Esophagus muscularis mucosa (tissue), 4 donors: ENCODE results near the gene DAZAP1. TPM values are rescaled to one million over a fixed set of nuclear protein-coding genes. Genes with fewer than 3 reads are reported as not detected.

ENCODE experiments used
- DNase-seq: peaks from one replicate; pipeline ENCODE4 v3.0.0-alpha.2; 2017; ENCODE audit errors: extremely low spot score
- H3K27ac ChIP-seq, 4 donors: fragments of 200-600 bp; sonication (generic); replicated peaks in 1 of 4; 1 replicate in 3 of 4; 2 replicates in 1 of 4; pipeline ENCODE4 v1.5.1; 2016 to 2019; ENCODE audit warnings: mild to moderate bottlenecking in 1 of 4
- H3K27me3 ChIP-seq, 4 donors: fragments of 200-600 bp; sonication (generic); one replicate each; pipeline versions ENCODE4 v1.5.1 to v1.6.0; 2016 to 2019
- H3K36me3 ChIP-seq, 4 donors: fragments of 200-600 bp; sonication (generic); one replicate each; pipeline ENCODE4 v1.5.1; 2016 to 2019
- H3K4me1 ChIP-seq, 4 donors: fragments of 200-600 bp; sonication (generic); one replicate each; pipeline ENCODE4 v1.5.1; 2016 to 2019
- H3K4me3 ChIP-seq, 4 donors: fragments of 200-600 bp; sonication (generic); 1 replicate in 2 of 4; 2 replicates in 2 of 4; pipeline ENCODE4 v1.5.1; 2016 to 2019; ENCODE audit warnings: mild to moderate bottlenecking in 4 of 4, moderate library complexity in 1 of 4
- H3K9me3 ChIP-seq, 4 donors: fragments of 200-600 bp; sonication (generic); 1 replicate in 3 of 4; 2 replicates in 1 of 4; pipeline ENCODE4 v1.5.1; 2016 to 2019
- CTCF ChIP-seq, 3 experiments: fragments of 200-600 bp in 2 of 3; fragments of 450-650 bp in 1 of 3; sonication (generic) in 2 of 3; IDR thresholded peaks; one replicate each; pipeline ENCODE4 v1.5.1; 2017 to 2019; ENCODE audit warnings: antibody characterized with exemption in 3 of 3, mild to moderate bottlenecking in 2 of 3, moderate library complexity in 1 of 3
- EP300 ChIP-seq: sonication (generic); formaldehyde crosslinking; IDR thresholded peaks from one replicate; pipeline ENCODE4 v1.6.1; 2017; ENCODE audit warnings: antibody characterized with exemption
- POLR2A ChIP-seq: fragments of 450-650 bp; IDR thresholded peaks from one replicate; pipeline ENCODE4 v1.6.1; 2017; ENCODE audit warnings: antibody characterized with exemption, moderate library complexity, mild to moderate bottlenecking, low read depth
- POLR2AphosphoS5 ChIP-seq, 2 donors: sonication (generic); formaldehyde crosslinking; IDR thresholded peaks; one replicate each; pipeline ENCODE4 v1.6.1; 2017; ENCODE audit warnings: antibody characterized with exemption in 2 of 2
- WGBS: methylation state at CpG from one replicate; pipeline ENCODE4 v1.1.5; 2018; 5-methylcytosine and 5-hydroxymethylcytosine counted together
- intact Hi-C: fragments of 100-400 bp; cut with DNase I; formaldehyde crosslinking; loops from one replicate; pipeline ENCODE4 v1.15.1; 2023
- total RNA-seq, 4 donors: library from RNA; depleted of rRNA; stranded (reverse); fragments of >200 nt; gene quantifications; one replicate each; pipeline versions ENCODE4 v1.1.0 to v1.2.1, GENCODE V29; 2016

DAZAP1 gene
- total RNA-seq, 4 donors from 2014 or later, result 44.9 to 79.4 (median 52.9) TPM

- Histone ChIP-seq H3K36me3 (peaks cover 51 to 77% (median 75%) of the 10 kb centered on the region in 4 donors), H3K4me1 (peaks cover 28 to 40% (median 32%) of the 10 kb centered on the region in 4 donors), H3K4me3 (no peak overlapping the region), H3K9me3 (no peaks in the 10 kb centered on the region), H3K27ac (no peak overlapping the region), H3K27me3 (no peaks in the 10 kb centered on the region)
- TF ChIP-seq CTCF (IDR thresholded peaks at IDR 0.05), result no peak
- TF ChIP-seq POLR2AphosphoS5 (IDR thresholded peaks at IDR 0.05), result no peak
- no peak for TF ChIP-seq POLR2A
- no peak for TF ChIP-seq EP300
- no peak for DNase-seq
- 93% methylated on average over 15 of the region's 15 CpGs for WGBS
- intact Hi-C loops, result no loop called here
These were observed 15.0 kb upstream of the DAZAP1 start for GRCh38 chr19:1392407-1392806.

- H3K36me3 ChIP-seq, result peaks cover 49 to 76% (median 71%) of the 10 kb centered on the region in 4 donors
- WGBS, result 91% methylated on average over 11 of the region's 37 CpGs
- no peak overlapping the region for H3K4me3 ChIP-seq
- TF ChIP-seq EP300 (no peak), CTCF (IDR thresholded peaks at IDR 0.05) (no peak), POLR2A (no peak), POLR2AphosphoS5 (IDR thresholded peaks at IDR 0.05) (no peak)
- intact Hi-C loops, result no loop called here
- no peaks in the 10 kb centered on the region for H3K27me3 ChIP-seq
- no peak overlapping the region for H3K27ac ChIP-seq
- peaks cover 22 to 34% (median 28%) of the 10 kb centered on the region in 4 donors for H3K4me1 ChIP-seq
- no peaks in the 10 kb centered on the region for H3K9me3 ChIP-seq
- DNase-seq, result no peak
These were observed 14.4 kb upstream of the DAZAP1 start for GRCh38 chr19:1392939-1393530.

GRCh38 chr19:1393841-1394240 is 13.5 kb upstream of the DAZAP1 start:
- Histone ChIP-seq H3K27ac (no peak overlapping the region), H3K4me1 (peaks cover 21 to 29% (median 25%) of the 10 kb centered on the region in 4 donors), H3K27me3 (no peaks in the 10 kb centered on the region), H3K4me3 (no peak overlapping the region), H3K9me3 (no peaks in the 10 kb centered on the region), H3K36me3 (peaks cover 41 to 69% (median 63%) of the 10 kb centered on the region in 4 donors)
- intact Hi-C loops, result no loop called here
- TF ChIP-seq CTCF (IDR thresholded peaks at IDR 0.05), result no peak
- no peak for TF ChIP-seq POLR2AphosphoS5 (IDR thresholded peaks at IDR 0.05)
- TF ChIP-seq POLR2A, result no peak
- no peak for TF ChIP-seq EP300
- no peak for DNase-seq
- WGBS, result 84% methylated on average over 16 of the region's 17 CpGs

GRCh38 chr19:1394252-1395193 is 12.9 kb upstream of the DAZAP1 start:
- H3K4me1 ChIP-seq, result peaks cover 21 to 30% (median 26%) of the 10 kb centered on the region in 4 donors
- H3K4me3 ChIP-seq, result no peak overlapping the region
- no peak overlapping the region for H3K27ac ChIP-seq
- DNase-seq, result no peak
- intact Hi-C loops, result no loop called here
- H3K27me3 ChIP-seq, result no peaks in the 10 kb centered on the region
- 68% methylated on average over 22 of the region's 43 CpGs for WGBS
- TF ChIP-seq POLR2AphosphoS5 (IDR thresholded peaks at IDR 0.05), result no peak
- H3K36me3 ChIP-seq, result peaks cover 34 to 62% (median 56%) of the 10 kb centered on the region in 4 donors
- no peaks in the 10 kb centered on the region for H3K9me3 ChIP-seq
